OCI-LY3 (cell line): Measurements from ENCODE around the gene AGBL4.

ENCODE experiments used
- CTCF ChIP-seq: fragments of 200-600, 300-600 bp; sonication (generic); IDR thresholded peaks from 2 replicates; pipeline ENCODE4 v1.5.1; 2014; ENCODE audit warnings: antibody characterized with exemption, low read length, low read depth
- EZH2phosphoT487 ChIP-seq: fragments of 200-600 bp; shearing (Covaris generic); IDR thresholded peaks from 2 replicates; pipeline ENCODE4 v1.6.1; 2018; ENCODE audit warnings: antibody characterized with exemption, mixed run types, low read depth

GRCh38 chr1:49234988-49235387, 788.8 kb downstream of the AGBL4 start:
- TF ChIP-seq CTCF, result no peak
- TF ChIP-seq EZH2phosphoT487, result no peak
